GM11168 (cell line): ENCODE results near the gene INTS12.
"Not testable (repeated sequence)": the region's sequence is repeated elsewhere in the genome, so short reads cannot be mapped to it uniquely, and the experiment has no call there.

ENCODE experiments used
- in situ Hi-C: fragments of 300-500 bp; cut with MboI; formaldehyde crosslinking; loops from one replicate; pipeline ENCODE4 v1.12.0; 2022; ENCODE audit warnings: low sequenced_read_pairs; ENCODE audit not compliant: unreplicated experiment

Gene INTS12

GRCh38 chr4:105695832-105696231 lies 12.7 kb downstream of the INTS12 start:
- in situ Hi-C loops, result not testable (repeated sequence)

GRCh38 chr4:105694812-105695211 lies 13.7 kb downstream of the INTS12 start:
- in situ Hi-C loops, result not testable (repeated sequence)

- in situ Hi-C loops, result no loop called here
Observed at GRCh38 chr4:105686571-105686970, 21.9 kb downstream of the INTS12 start.

- in situ Hi-C loops, result no loop called here
Observed at GRCh38 chr4:105683038-105683437, 25.5 kb downstream of the INTS12 start.

GRCh38 chr4:105679186-105679585 lies 29.3 kb downstream of the INTS12 start:
- in situ Hi-C loops, result no loop called here

- in situ Hi-C loops, result no loop called here
Observed at GRCh38 chr4:105677709-105678108, 30.8 kb downstream of the INTS12 start.

GRCh38 chr4:105674011-105674410 lies 34.5 kb downstream of the INTS12 start:
- in situ Hi-C loops, result no loop called here

- in situ Hi-C loops, result no loop called here
Observed at GRCh38 chr4:105671301-105671700, 37.2 kb downstream of the INTS12 start.

GRCh38 chr4:105670684-105671083 lies 37.8 kb downstream of the INTS12 start:
- in situ Hi-C loops, result no loop called here

GRCh38 chr4:105666693-105667092 lies 41.8 kb downstream of the INTS12 start:
- in situ Hi-C loops, result no loop called here

GRCh38 chr4:105662935-105663675 lies 45.4 kb downstream of the INTS12 start:
- in situ Hi-C loops, result no loop called here

- in situ Hi-C loops, result no loop called here
Observed at GRCh38 chr4:105661028-105661427, 47.5 kb downstream of the INTS12 start.

GRCh38 chr4:105659190-105659589 lies 49.3 kb downstream of the INTS12 start:
- in situ Hi-C loops, result no loop called here

GRCh38 chr4:105657117-105657765 lies 51.2 kb downstream of the INTS12 start:
- in situ Hi-C loops, result no loop called here

- in situ Hi-C loops, result no loop called here
Observed at GRCh38 chr4:105652286-105652888, 56.1 kb downstream of the INTS12 start.

- in situ Hi-C loops, result no loop called here
Observed at GRCh38 chr4:105651884-105652283, 56.6 kb downstream of the INTS12 start.

GRCh38 chr4:105650190-105650589 lies 58.3 kb downstream of the INTS12 start:
- in situ Hi-C loops, result no loop called here

GRCh38 chr4:105645440-105645839 lies 63.0 kb downstream of the INTS12 start:
- in situ Hi-C loops, result no loop called here

GRCh38 chr4:105644257-105644656 lies 64.2 kb downstream of the INTS12 start:
- in situ Hi-C loops, result no loop called here

GRCh38 chr4:105641845-105642244 lies 66.6 kb downstream of the INTS12 start:
- in situ Hi-C loops, result no loop called here

- in situ Hi-C loops, result no loop called here
Observed at GRCh38 chr4:105637408-105638176, 70.9 kb downstream of the INTS12 start.
